ENCODE data around the gene ODF4.

Gene ODF4

DNA sequence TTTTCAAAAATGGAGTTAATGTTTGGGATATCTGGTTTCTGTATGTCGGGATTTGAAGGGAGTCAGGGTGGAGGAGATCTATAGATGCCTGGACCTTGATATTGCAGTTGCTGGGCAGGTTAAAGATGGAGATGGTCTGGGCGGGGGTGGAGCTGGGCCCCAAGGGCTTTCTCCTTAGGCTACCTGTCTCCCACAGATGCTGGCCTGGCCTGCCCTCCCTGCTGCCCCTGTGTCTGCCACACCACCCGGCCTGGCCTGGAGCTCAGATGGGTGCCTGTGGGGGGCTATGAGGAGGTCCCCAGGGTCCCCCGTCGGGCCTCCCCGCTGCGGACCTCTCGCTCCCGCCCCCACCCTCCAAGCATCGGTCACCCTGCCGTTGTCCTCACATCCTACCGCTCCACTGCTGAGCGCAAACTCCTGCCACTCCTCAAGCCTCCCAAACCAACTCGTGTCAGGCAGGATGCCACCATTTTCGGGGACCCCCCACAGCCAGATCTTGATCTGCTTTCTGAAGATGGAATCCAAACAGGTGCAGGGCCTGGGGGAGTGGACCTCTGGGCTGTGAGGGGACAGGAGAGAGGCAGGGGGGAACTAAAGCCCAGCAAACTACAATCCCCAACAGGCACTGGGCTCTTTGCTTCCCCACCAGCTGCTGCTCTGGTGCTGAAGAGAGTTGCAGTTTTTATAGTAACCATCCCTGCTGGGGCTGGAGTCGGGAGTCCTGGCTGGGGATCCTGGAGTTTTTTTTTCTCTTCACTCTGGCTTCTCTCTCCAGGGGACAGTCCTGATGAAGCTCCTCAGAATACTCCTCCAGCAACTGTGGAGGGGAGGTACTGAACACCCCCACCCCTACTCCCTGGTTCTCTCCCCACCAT lies 26.7 kb upstream of the ODF4 start:
- peaks cover 0 to 13% of the 10 kb centered on the region in 2 donors for H3K4me1 ChIP-seq (ENCODE audit: control insufficient read depth in 1 of 2, insufficient read depth in 2 of 2, low read length in 2 of 2)
- peaks cover 15% of the 10 kb centered on the region for H3K27me3 ChIP-seq (ENCODE audit: low read depth, low read length)
- no peaks in the 10 kb centered on the region for H3K9me3 ChIP-seq (ENCODE audit: control insufficient read depth in 1 of 2, low read length in 2 of 2)
- H3K27ac ChIP-seq (ENCODE audit: low read length): no peak overlapping the region
- H3K4me3 ChIP-seq (ENCODE audit: low read depth in 1 of 2, low read length in 2 of 2): no peak overlapping the region
- no peaks in the 10 kb centered on the region for H3K36me3 ChIP-seq (ENCODE audit: control insufficient read depth in 1 of 2, insufficient read depth in 2 of 2, low read length in 2 of 2)

DNA sequence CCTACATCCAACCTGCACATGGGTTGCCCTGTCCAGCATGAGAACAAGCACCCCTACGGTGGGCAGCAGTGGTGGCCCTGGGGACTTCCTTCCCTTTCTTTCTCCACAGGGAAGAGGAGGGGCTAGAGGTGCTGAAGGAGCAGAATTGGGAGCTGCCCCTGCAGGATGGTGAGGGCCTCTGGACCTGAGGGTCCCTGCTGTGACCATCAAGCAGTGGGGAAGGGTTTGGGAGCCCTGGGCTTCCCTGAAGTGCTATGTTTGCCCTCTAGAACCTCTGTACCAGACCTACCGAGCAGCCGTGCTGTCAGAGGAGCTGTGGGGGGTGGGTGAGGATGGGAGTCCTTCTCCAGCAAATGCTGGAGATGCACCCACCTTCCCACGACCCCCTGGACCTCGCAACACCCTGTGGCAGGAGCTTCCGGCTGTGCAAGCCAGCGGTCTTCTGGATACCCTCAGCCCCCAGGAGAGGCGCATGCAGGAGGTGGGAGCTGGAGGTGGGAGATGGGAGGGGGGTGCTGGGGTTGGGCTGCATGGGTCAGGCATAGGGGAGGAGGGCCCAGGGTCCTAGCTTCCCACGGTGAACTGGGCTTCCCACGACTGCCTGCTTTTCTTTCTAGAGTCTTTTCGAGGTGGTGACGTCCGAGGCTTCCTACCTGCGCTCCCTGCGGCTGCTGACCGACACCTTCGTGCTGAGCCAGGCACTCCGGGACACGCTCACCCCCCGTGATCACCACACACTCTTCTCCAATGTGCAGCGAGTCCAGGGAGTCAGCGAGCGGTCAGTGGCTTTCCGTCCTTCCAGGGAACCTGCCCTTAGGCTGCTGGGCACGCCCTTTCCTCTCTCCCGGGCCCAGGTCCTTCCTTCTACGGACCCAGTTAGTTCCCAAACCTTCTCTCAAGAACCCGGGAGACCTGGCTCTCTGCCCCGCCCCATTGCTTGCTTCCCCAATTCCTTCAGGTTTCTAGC lies 24.6 kb upstream of the ODF4 start:
- Histone ChIP-seq H3K27ac (ENCODE audit: low read length) (no peak overlapping the region), H3K4me1 (ENCODE audit: control insufficient read depth in 1 of 2, insufficient read depth in 2 of 2, low read length in 2 of 2) (peaks cover 0 to 13% of the 10 kb centered on the region in 2 donors), H3K27me3 (ENCODE audit: low read depth, low read length) (peaks cover 15% of the 10 kb centered on the region), H3K9me3 (ENCODE audit: control insufficient read depth in 1 of 2, low read length in 2 of 2) (no peaks in the 10 kb centered on the region), H3K36me3 (ENCODE audit: control insufficient read depth in 1 of 2, insufficient read depth in 2 of 2, low read length in 2 of 2) (no peaks in the 10 kb centered on the region), H3K4me3 (ENCODE audit: low read depth in 1 of 2, low read length in 2 of 2) (no peak overlapping the region)

DNA sequence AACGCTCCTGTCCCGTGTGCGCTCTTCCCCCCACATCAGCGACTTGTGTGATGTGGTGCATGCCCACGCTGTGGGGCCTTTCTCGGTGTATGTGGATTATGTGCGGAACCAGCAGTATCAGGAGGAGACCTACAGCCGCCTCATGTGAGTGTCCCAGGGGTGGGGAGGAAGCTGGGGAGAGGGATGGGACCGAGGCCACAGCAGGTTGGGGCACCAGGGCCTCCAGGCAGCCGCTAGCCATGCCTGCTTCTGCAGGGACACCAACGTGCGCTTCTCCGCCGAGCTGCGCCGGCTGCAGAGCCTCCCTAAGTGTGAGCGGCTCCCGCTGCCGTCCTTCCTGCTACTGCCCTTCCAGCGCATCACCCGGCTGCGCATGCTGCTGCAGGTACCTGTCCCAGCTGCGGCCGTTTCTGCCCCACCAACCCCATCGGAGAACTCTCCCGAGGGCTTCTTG lies 23.8 kb upstream of the ODF4 start:
- H3K27me3 ChIP-seq (ENCODE audit: low read depth, low read length): peaks cover 15% of the 10 kb centered on the region
- no peak overlapping the region for H3K4me3 ChIP-seq (ENCODE audit: low read depth in 1 of 2, low read length in 2 of 2)
- H3K27ac ChIP-seq (ENCODE audit: low read length): no peak overlapping the region
- no peaks in the 10 kb centered on the region for H3K36me3 ChIP-seq (ENCODE audit: control insufficient read depth in 1 of 2, insufficient read depth in 2 of 2, low read length in 2 of 2)
- H3K9me3 ChIP-seq (ENCODE audit: control insufficient read depth in 1 of 2, low read length in 2 of 2): no peaks in the 10 kb centered on the region
- peaks cover 0 to 13% of the 10 kb centered on the region in 2 donors for H3K4me1 ChIP-seq (ENCODE audit: control insufficient read depth in 1 of 2, insufficient read depth in 2 of 2, low read length in 2 of 2)

DNA sequence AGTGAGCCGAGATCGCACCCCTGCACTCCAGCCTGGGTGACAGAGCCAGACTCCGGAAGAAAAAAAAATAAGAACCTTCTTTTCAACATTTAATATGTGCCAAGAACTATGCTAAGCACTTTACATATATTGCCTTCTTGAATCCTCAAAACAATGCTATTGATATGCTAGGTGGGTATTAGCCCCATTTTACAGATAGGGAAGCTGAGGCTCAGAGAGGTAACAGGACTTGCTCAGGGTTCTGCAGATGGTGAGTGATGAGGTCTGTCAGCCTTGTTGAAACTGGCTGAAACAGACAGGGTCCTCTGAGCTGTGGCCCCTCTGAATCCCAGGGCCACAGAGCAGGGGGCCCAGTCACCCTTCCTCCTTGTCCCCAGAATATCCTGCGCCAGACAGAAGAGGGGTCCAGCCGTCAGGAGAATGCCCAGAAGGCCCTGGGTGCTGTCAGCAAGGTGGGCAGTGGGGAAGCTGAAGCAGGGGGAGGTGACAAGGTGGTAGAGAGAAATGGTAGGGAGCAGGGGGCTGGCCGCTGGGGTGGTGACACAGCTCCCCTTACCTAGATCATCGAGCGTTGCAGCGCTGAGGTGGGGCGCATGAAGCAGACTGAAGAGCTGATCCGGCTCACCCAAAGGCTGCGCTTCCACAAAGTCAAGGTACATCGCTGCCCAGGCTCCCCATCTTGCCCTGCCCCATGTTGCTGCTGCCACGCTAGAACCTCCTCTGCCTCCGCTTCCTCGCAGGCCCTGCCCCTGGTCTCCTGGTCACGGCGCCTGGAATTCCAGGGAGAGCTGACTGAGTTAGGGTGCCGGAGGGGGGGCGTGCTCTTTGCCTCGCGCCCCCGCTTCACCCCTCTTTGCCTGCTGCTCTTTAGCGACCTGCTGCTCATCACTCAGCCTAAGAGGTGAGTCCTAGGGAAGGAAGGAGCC lies 21.4 kb upstream of the ODF4 start:
- no peak overlapping the region for H3K27ac ChIP-seq (ENCODE audit: low read length)
- H3K9me3 ChIP-seq (ENCODE audit: control insufficient read depth in 1 of 2, low read length in 2 of 2): no peaks in the 10 kb centered on the region
- no peak overlapping the region for H3K4me3 ChIP-seq (ENCODE audit: low read depth in 1 of 2, low read length in 2 of 2)
- no peaks in the 10 kb centered on the region for H3K36me3 ChIP-seq (ENCODE audit: control insufficient read depth in 1 of 2, insufficient read depth in 2 of 2, low read length in 2 of 2)
- peaks cover 15% of the 10 kb centered on the region for H3K27me3 ChIP-seq (ENCODE audit: low read depth, low read length)
- H3K4me1 ChIP-seq (ENCODE audit: control insufficient read depth in 1 of 2, insufficient read depth in 2 of 2, low read length in 2 of 2): peaks cover 0 to 13% of the 10 kb centered on the region in 2 donors

DNA sequence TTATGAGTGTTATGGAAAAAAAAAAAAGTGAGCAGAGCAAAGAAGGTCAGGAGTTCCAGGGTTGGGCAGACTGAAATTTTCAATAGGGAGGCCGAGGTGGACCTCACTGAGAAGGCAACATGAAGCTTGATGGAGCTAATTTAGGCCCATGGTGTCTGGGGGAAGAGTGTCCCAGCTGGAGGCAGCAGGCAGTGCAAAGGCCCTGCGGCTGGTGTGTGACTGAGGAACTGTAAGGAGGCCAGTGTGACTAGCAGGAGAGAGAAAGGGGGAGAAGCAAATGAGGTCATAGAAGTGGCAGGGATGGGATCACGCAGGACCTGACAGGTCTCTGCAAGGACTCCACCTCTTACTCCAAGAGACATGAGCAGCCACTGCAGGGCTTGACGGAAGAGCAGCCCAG lies 19.4 kb upstream of the ODF4 start:
- Histone ChIP-seq H3K36me3 (ENCODE audit: control insufficient read depth in 1 of 2, insufficient read depth in 2 of 2, low read length in 2 of 2) (no peaks in the 10 kb centered on the region), H3K27ac (ENCODE audit: low read length) (no peak overlapping the region), H3K4me3 (ENCODE audit: low read depth in 1 of 2, low read length in 2 of 2) (no peak overlapping the region), H3K4me1 (ENCODE audit: control insufficient read depth in 1 of 2, insufficient read depth in 2 of 2, low read length in 2 of 2) (peaks cover 0 to 6% of the 10 kb centered on the region in 2 donors), H3K9me3 (ENCODE audit: control insufficient read depth in 1 of 2, low read length in 2 of 2) (no peaks in the 10 kb centered on the region), H3K27me3 (ENCODE audit: low read depth, low read length) (peaks cover 7% of the 10 kb centered on the region)

DNA sequence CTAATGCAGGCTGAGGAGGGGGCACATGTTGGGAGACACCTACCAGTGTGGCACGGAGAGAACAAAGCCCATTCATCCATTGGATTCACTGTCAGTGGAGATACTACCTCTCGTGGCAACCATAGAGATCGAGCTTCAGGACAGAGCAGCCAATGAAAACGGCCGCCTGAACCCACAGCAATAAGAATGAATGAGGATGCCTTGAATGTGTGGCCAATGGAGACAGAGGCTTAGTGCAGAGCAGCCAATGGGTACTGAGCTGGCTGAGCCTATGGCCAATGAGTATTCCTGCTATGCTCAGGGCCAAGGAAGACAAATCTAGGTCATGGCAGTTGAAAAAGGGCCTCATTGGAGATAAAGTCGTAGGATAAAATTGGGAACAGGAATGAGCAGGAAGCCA lies 18.6 kb upstream of the ODF4 start:
- H3K36me3 ChIP-seq (ENCODE audit: control insufficient read depth in 1 of 2, insufficient read depth in 2 of 2, low read length in 2 of 2): no peaks in the 10 kb centered on the region
- no peaks in the 10 kb centered on the region for H3K4me1 ChIP-seq (ENCODE audit: control insufficient read depth in 1 of 2, insufficient read depth in 2 of 2, low read length in 2 of 2)
- no peak overlapping the region for H3K4me3 ChIP-seq (ENCODE audit: low read depth in 1 of 2, low read length in 2 of 2)
- peaks cover 7% of the 10 kb centered on the region for H3K27me3 ChIP-seq (ENCODE audit: low read depth, low read length)
- no peaks in the 10 kb centered on the region for H3K9me3 ChIP-seq (ENCODE audit: control insufficient read depth in 1 of 2, low read length in 2 of 2)
- no peak overlapping the region for H3K27ac ChIP-seq (ENCODE audit: low read length)

DNA sequence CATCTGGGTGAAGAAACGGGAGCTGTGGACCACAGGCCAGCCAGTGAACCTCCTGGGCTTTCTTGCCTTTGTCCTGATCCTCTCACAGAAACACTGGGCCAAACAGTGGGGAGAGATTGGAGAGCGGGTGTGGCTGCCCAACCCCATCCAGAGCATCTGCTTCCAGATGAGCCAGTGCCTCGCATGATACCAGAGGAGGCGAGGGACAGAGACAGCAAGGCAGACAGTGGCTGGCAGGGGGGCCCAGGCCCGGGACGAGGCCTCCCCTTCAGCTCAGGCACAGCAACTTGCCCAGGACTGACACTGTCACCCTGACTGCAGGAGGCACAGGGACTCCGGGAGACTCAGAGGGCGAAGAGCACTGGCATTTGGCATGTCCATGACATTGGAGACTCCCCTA lies 17.6 kb upstream of the ODF4 start:
- H3K9me3 ChIP-seq (ENCODE audit: control insufficient read depth in 1 of 2, low read length in 2 of 2): no peaks in the 10 kb centered on the region
- peaks cover 0 to 8% of the 10 kb centered on the region in 2 donors for H3K4me1 ChIP-seq (ENCODE audit: control insufficient read depth in 1 of 2, insufficient read depth in 2 of 2, low read length in 2 of 2)
- H3K27me3 ChIP-seq (ENCODE audit: low read depth, low read length): peaks cover 3% of the 10 kb centered on the region
- no peak overlapping the region for H3K4me3 ChIP-seq (ENCODE audit: low read depth in 1 of 2, low read length in 2 of 2)
- H3K27ac ChIP-seq (ENCODE audit: low read length): no peak overlapping the region
- no peaks in the 10 kb centered on the region for H3K36me3 ChIP-seq (ENCODE audit: control insufficient read depth in 1 of 2, insufficient read depth in 2 of 2, low read length in 2 of 2)

DNA sequence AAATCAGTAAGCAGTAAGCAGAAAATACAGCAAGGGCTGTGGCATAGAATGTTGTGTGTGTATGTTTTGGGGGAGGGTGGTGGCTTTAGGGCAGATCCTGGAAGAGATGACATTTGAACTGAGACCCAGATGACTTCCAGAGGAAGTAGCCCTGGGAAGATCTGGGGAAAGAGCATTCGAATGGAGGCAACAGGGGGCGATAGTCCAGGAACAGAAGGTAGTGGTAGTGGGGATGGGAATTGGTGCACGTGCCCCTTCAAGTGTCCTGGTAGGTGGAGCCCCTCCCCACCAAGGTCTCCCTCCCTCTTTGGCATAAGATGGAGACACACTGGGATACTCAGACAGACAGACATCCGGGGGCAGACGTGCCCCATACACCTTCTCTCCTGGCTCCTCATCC lies 15.5 kb upstream of the ODF4 start:
- Histone ChIP-seq H3K9me3 (ENCODE audit: control insufficient read depth in 1 of 2, low read length in 2 of 2) (no peaks in the 10 kb centered on the region), H3K27ac (ENCODE audit: low read length) (no peak overlapping the region)

DNA sequence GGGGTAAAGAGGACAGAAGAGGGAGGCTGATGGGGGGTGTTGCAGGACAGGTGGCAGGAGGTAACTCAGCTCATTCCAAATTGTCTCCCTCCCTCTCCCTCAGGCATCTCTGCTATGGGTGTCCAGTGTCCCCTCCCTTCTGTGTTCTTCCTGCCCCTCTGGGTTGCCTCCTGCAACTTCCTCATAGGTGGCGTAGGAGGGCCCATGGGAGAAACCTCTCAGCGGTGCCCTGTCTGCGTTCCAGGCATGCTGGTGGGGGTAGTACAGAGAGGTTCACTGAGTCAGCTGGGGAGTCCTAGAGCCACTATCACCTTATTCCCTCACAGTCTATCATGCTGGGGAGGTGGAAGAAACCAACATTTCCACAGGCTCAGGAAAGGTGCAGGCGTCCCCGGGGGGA lies 14.7 kb upstream of the ODF4 start:
- Histone ChIP-seq H3K36me3 (ENCODE audit: control insufficient read depth in 1 of 2, insufficient read depth in 2 of 2, low read length in 2 of 2) (no peaks in the 10 kb centered on the region), H3K27ac (ENCODE audit: low read length) (no peak overlapping the region), H3K27me3 (ENCODE audit: low read depth, low read length) (peaks cover 3% of the 10 kb centered on the region), H3K4me1 (ENCODE audit: control insufficient read depth in 1 of 2, insufficient read depth in 2 of 2, low read length in 2 of 2) (peaks cover 0 to 12% of the 10 kb centered on the region in 2 donors), H3K4me3 (ENCODE audit: low read depth in 1 of 2, low read length in 2 of 2) (no peak overlapping the region), H3K9me3 (ENCODE audit: control insufficient read depth in 1 of 2, low read length in 2 of 2) (no peaks in the 10 kb centered on the region)

More for the DNA sequence above, 15.5 kb upstream of the ODF4 start:
- Histone ChIP-seq H3K27me3 (ENCODE audit: low read depth, low read length) (peaks cover 3% of the 10 kb centered on the region), H3K36me3 (ENCODE audit: control insufficient read depth in 1 of 2, insufficient read depth in 2 of 2, low read length in 2 of 2) (no peaks in the 10 kb centered on the region), H3K4me1 (ENCODE audit: control insufficient read depth in 1 of 2, insufficient read depth in 2 of 2, low read length in 2 of 2) (peaks cover 0 to 12% of the 10 kb centered on the region in 2 donors), H3K4me3 (ENCODE audit: low read depth in 1 of 2, low read length in 2 of 2) (no peak overlapping the region)

DNA sequence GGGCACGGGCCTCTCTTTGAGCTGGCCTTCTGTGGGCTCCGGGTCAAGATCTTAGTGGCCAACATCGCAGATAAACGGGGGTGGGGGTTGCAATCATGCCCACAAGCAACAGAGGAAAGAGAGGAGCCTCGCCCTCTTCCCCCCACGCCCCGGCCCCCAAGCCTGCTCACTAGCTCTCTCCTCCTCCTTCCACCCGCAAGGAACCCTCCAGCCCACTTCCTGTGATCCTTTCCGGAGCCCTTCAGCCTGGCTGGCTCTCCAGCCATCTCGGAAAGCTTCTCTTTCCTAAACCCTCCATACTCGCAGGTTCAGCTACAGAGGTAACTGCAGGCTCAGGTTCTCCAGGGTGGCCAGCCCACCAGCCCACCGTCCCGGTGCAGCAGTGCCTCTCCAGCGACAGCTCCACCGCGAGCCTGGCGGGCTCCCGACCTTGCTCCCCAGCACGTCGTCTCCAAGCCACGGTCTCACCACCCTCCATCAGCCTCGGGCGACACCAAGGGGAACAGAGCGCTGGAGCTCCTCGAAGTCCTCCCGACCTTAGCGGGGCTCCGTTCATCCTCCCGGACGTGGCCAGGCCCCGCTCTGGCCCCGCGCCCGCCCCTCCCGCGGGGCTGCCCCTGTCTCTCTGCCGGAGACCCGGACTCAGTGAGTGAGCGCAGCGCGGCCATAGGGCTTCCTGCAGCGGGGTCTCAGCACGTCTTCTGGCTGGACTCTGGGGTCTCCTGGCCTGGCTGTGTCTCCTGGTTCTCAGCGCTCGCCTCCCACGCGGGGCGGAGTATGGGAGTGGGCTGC lies 12.9 kb upstream of the ODF4 start:
- Histone ChIP-seq H3K9me3 (ENCODE audit: control insufficient read depth in 1 of 2, low read length in 2 of 2) (no peaks in the 10 kb centered on the region), H3K4me3 (ENCODE audit: low read depth in 1 of 2, low read length in 2 of 2) (peak overlapping the region; percentile 66 to 73), H3K4me1 (ENCODE audit: control insufficient read depth in 1 of 2, insufficient read depth in 2 of 2, low read length in 2 of 2) (peaks cover 0 to 12% of the 10 kb centered on the region in 2 donors), H3K36me3 (ENCODE audit: control insufficient read depth in 1 of 2, insufficient read depth in 2 of 2, low read length in 2 of 2) (no peaks in the 10 kb centered on the region), H3K27me3 (ENCODE audit: low read depth, low read length) (peaks cover 3% of the 10 kb centered on the region), H3K27ac (ENCODE audit: low read length) (no peak overlapping the region)

Measured in muscle layer of duodenum (tissue), 2 donors.